Neuronal stem cell (in vitro differentiated cells): Measurements from ENCODE around the gene SLC25A3.
A peak's percentile ranks its signal among the peaks of the same experiment; 100 is the strongest.

Experiments
- DNase-seq: peaks from one replicate; pipeline ENCODE4 v3.0.0-alpha.2; 2013; ENCODE audit warnings: low spot score
- H2AFZ ChIP-seq: one replicate; pipeline ENCODE4 v1.6.1; 2013; ENCODE audit warnings: mild to moderate bottlenecking, low read length, inconsistent platforms
- H2AK5ac ChIP-seq: 2 replicates; pipeline ENCODE4 v1.6.1; 2013; ENCODE audit warnings: low read depth, mild to moderate bottlenecking, inconsistent platforms, low read length, moderate library complexity, mixed read lengths
- H2BK120ac ChIP-seq: 2 replicates; pipeline ENCODE4 v1.6.1; 2013; ENCODE audit warnings: low read depth, mild to moderate bottlenecking, inconsistent platforms, low read length, moderate library complexity, mixed read lengths
- H2BK12ac ChIP-seq: one replicate; pipeline ENCODE4 v1.6.1; 2013; ENCODE audit warnings: low read length, inconsistent platforms
- H2BK15ac ChIP-seq: 2 replicates; pipeline ENCODE4 v1.6.1; 2013; ENCODE audit warnings: mild to moderate bottlenecking, low read length, inconsistent platforms, mixed read lengths
- H2BK5ac ChIP-seq: one replicate; pipeline ENCODE4 v1.6.1; 2013; ENCODE audit warnings: inconsistent platforms, mild to moderate bottlenecking, low read length, moderate library complexity
- H3K14ac ChIP-seq: one replicate; pipeline ENCODE4 v1.6.1; 2013; ENCODE audit warnings: low read length, inconsistent platforms
- H3K18ac ChIP-seq: 2 replicates; pipeline ENCODE4 v1.6.1; 2013; ENCODE audit warnings: low read length, inconsistent platforms
- H3K23ac ChIP-seq: 2 replicates; pipeline ENCODE4 v1.6.1; 2013; ENCODE audit warnings: low read depth, mild to moderate bottlenecking, mixed read lengths, low read length, inconsistent platforms; ENCODE audit not compliant: poor library complexity
- H3K27ac ChIP-seq: replicated peaks from 3 replicates; pipeline ENCODE4 v1.5.1; 2013; ENCODE audit warnings: low read length, inconsistent platforms
- H3K27me3 ChIP-seq, 3 experiments: 2 replicates each; pipeline ENCODE4 v1.6.1; 2013; ENCODE audit warnings: low read length in 3 of 3, mild to moderate bottlenecking in 2 of 3, inconsistent platforms in 1 of 3, low read depth in 1 of 3, mixed read lengths in 1 of 3, moderate library complexity in 1 of 3; ENCODE audit not compliant: control insufficient read depth in 3 of 3, insufficient read depth in 3 of 3
- H3K36me3 ChIP-seq, 2 donors: replicated peaks in 1 of 2; 2 replicates each; pipeline ENCODE4 v1.6.1; 2013; ENCODE audit warnings: low read length in 2 of 2; ENCODE audit not compliant: control insufficient read depth in 2 of 2, insufficient read depth in 2 of 2
- H3K4ac ChIP-seq: 2 replicates; pipeline ENCODE4 v1.6.1; 2013; ENCODE audit warnings: inconsistent platforms, mild to moderate bottlenecking, low read length, moderate library complexity
- H3K4me1 ChIP-seq, 2 donors: 1 replicate in 1 of 2; 2 replicates in 1 of 2; pipeline ENCODE4 v1.6.1; 2013; ENCODE audit warnings: low read length in 2 of 2, low read depth in 1 of 2; ENCODE audit not compliant: control insufficient read depth in 2 of 2, insufficient read depth in 1 of 2
- H3K4me2 ChIP-seq: one replicate; pipeline ENCODE4 v1.6.1; 2013; ENCODE audit warnings: mild to moderate bottlenecking, low read length, inconsistent platforms; ENCODE audit not compliant: insufficient read depth, poor library complexity, severe bottlenecking
- H3K4me3 ChIP-seq, 2 donors: 2 replicates each; pipeline ENCODE4 v1.5.1; 2013; ENCODE audit warnings: low read length in 2 of 2, mild to moderate bottlenecking in 2 of 2, inconsistent platforms in 1 of 2, moderate library complexity in 1 of 2
- H3K79me1 ChIP-seq: one replicate; pipeline ENCODE4 v1.6.1; 2013; ENCODE audit warnings: low read depth, mild to moderate bottlenecking, inconsistent platforms, low read length, moderate library complexity
- H3K9ac ChIP-seq: one replicate; pipeline ENCODE4 v1.6.1; 2013; ENCODE audit warnings: mild to moderate bottlenecking, low read depth, low read length, inconsistent platforms; ENCODE audit not compliant: poor library complexity
- H3K9me3 ChIP-seq, 2 donors: replicated peaks in 1 of 2; 2 replicates each; pipeline versions ENCODE3 to v1.6.1; 2013; ENCODE audit warnings: low read length in 2 of 2, mild to moderate bottlenecking in 2 of 2, inconsistent platforms in 1 of 2, low read depth in 1 of 2, mixed read lengths in 1 of 2, moderate library complexity in 1 of 2; ENCODE audit not compliant: control insufficient read depth in 2 of 2, insufficient read depth in 1 of 2
- H4K8ac ChIP-seq: one replicate; pipeline ENCODE4 v1.6.1; 2013; ENCODE audit warnings: low read depth, mild to moderate bottlenecking, inconsistent platforms, low read length, moderate library complexity
- H4K91ac ChIP-seq: one replicate; pipeline ENCODE4 v1.6.1; 2013; ENCODE audit warnings: low read length, low read depth, mild to moderate bottlenecking, inconsistent platforms; ENCODE audit not compliant: poor library complexity
- WGBS, 2 donors: extraction: QIAGEN DNeasy Blood & Tissue Kit; methylation state at CpG; one replicate each; pipeline ENCODE4 v1.1.7; 2013; ENCODE audit warnings: missing lambda C conversion rate in 2 of 2, mixed read lengths in 1 of 2; ENCODE audit not compliant: insufficient read length in 2 of 2, insufficient replicate concordance in 1 of 2; ENCODE audit errors: extremely low coverage in 2 of 2; 5-methylcytosine and 5-hydroxymethylcytosine counted together
- small RNA-seq: library from polyadenylated mRNA; stranded (forward); fragments of <200 nt; extraction: miRNeasy Mini kit (QIAGEN cat#:217004); gene quantifications from one replicate; pipeline ENCODE3, GENCODE V24; 2013; ENCODE audit not compliant: insufficient read depth

The SLC25A3 gene

DNA sequence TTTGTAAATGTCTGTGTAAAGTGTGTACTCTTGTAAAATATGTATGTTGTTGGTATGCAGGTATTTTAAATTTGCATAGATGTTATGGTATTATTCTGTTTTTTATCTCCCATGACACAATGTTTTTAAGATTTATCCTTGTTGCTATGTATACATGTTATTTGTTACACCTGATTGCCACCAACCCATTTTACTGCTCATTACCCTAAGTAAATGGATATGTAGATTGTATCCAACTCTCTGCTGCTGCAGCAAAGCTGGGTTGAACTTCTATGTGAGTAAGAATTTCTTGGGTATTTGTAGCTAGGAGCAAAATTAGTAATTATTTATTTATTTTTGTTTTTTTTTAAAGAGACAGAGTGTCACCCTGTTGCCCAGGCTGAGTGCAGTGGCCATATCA lies 57.8 kb downstream of the SLC25A3 start:
- Histone ChIP-seq H3K14ac (no peak overlapping the region), H3K36me3 (peaks cover 6 to 78% of the 10 kb centered on the region in 2 donors), H2AK5ac (no peak overlapping the region), H3K4ac (no peak overlapping the region), H3K23ac (no peak overlapping the region), H3K4me3 (no peak overlapping the region), H3K27ac (no peak overlapping the region), H2BK5ac (no peak overlapping the region), H3K18ac (no peak overlapping the region), H3K9ac (no peak overlapping the region), H4K8ac (no peak overlapping the region), H4K91ac (no peak overlapping the region), H2BK120ac (no peak overlapping the region), H3K4me1 (no peaks in the 10 kb centered on the region), H3K79me1 (peaks cover 1% of the 10 kb centered on the region), H2BK12ac (no peak overlapping the region), H3K27me3 (no peaks in the 10 kb centered on the region), H2AFZ (no peak overlapping the region), H2BK15ac (no peak overlapping the region), H3K9me3 (no peaks in the 10 kb centered on the region), H3K4me2 (no peak overlapping the region)
- DNase-seq: no peak

DNA sequence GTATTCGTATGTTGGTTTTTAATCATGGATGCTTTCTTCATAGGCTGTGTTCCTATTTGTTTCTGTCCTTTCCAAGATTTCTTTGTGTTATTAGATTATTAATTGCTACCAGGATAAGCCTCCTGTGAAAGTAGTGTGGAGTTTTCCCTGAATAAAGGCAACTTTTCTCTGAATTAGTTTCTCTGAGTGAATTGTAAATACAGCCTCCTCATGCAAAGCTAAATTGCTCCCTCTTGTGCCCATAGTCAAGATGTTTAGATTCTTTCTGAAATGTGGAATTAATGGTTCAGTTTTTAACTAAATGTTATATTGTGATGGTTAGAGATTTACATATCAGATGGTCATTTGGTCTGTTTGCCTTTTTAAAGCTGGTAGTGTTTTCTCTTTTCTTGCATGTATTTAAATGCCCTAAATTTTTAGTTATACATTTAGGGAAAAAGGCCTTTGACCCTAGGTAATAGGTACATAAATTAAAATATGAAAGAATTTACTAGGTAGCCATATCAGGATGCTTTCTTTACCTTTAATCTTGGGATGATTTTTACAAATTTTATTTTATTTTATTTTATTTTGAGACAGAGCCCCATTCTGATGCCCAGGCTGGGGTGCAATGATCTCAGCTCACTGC lies 60.5 kb downstream of the SLC25A3 start:
- Histone ChIP-seq H4K8ac (no peak overlapping the region), H3K18ac (no peak overlapping the region), H3K4me2 (no peak overlapping the region), H2BK12ac (no peak overlapping the region), H2BK120ac (no peak overlapping the region), H3K14ac (no peak overlapping the region), H3K27ac (no peak overlapping the region), H2BK15ac (no peak overlapping the region), H2BK5ac (no peak overlapping the region), H4K91ac (no peak overlapping the region), H2AK5ac (no peak overlapping the region), H3K9ac (no peak overlapping the region), H3K4ac (no peak overlapping the region), H3K9me3 (no peaks in the 10 kb centered on the region), H3K23ac (no peak overlapping the region), H3K4me1 (no peaks in the 10 kb centered on the region), H3K4me3 (no peak overlapping the region), H3K27me3 (no peaks in the 10 kb centered on the region), H3K79me1 (peaks cover 1% of the 10 kb centered on the region), H3K36me3 (peaks cover 8 to 86% of the 10 kb centered on the region in 2 donors), H2AFZ (no peak overlapping the region)
- DNase-seq: peak; percentile 11
- no CpG with 5 or more reads among the region's 1 CpG for WGBS, 2 donors

Small RNAs within 50 kb of the gene (small RNA-seq; reads per million reads assigned to genes)
- 15.0 reads per million, percentile 72 among the genes with 10 or more reads in this experiment for gene SNORA53
